ENCODE data around the gene GPR78. TPM values are rescaled to one million over a fixed set of nuclear protein-coding genes. Genes with fewer than 3 reads are reported as not detected.

GPR78 gene
- total and polyA plus RNA-seq, 2 of the 13 experiments (the other 11 are each of a cell fraction or from before 2014, with no cell fraction given): 0.01 to 0.07 TPM

DNA sequence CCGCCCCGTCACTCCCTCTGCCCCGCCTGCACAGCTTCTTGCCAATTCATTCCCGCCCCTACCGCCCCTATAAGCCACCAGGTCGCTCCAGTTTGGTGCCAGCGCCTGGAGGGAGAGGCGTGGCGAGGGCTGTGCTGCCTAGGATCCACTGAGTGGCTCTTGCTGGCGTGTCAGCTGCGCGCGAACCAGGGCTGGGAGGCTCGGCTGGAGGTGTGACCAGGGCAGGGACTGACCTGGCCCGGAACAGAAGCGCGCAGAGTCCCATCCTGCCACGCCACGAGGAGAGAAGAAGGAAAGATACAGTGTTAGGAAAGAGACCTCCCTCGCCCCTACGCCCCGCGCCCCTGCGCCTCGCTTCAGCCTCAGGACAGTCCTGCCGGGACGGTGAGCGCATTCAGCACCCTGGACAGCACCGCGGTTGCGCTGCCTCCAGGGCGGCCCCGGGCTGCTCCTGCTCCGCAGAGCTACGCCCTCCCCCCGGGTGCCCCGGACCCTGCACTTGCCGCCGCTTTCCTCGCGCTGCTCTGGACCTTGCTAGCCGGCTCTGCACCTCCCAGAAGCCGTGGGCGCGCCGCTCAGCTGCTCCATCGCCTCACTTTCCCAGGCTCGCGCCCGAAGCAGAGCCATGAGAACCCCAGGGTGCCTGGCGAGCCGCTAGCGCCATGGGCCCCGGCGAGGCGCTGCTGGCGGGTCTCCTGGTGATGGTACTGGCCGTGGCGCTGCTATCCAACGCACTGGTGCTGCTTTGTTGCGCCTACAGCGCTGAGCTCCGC lies at the start of gene GPR78 (continued):
- TF ChIP-seq FLYWCH1 (CRISPR knock-in tag; IDR thresholded peaks at IDR 0.05): no peak
- peak; percentile 60; the same call in 1 of the 2 replicates for TF ChIP-seq KDM5B (CRISPR knock-in tag; IDR thresholded peaks at IDR 0.05; ENCODE audit: borderline replicate concordance)
- no peak for TF ChIP-seq ZNF788 (CRISPR knock-in tag; IDR thresholded peaks at IDR 0.05; ENCODE audit: borderline replicate concordance)
- TF ChIP-seq RFX1 (IDR thresholded peaks at IDR 0.05): no peak
- TF ChIP-seq ZNF713 (CRISPR knock-in tag; IDR thresholded peaks at IDR 0.05): no peak
- TF ChIP-seq, protein P1, sequence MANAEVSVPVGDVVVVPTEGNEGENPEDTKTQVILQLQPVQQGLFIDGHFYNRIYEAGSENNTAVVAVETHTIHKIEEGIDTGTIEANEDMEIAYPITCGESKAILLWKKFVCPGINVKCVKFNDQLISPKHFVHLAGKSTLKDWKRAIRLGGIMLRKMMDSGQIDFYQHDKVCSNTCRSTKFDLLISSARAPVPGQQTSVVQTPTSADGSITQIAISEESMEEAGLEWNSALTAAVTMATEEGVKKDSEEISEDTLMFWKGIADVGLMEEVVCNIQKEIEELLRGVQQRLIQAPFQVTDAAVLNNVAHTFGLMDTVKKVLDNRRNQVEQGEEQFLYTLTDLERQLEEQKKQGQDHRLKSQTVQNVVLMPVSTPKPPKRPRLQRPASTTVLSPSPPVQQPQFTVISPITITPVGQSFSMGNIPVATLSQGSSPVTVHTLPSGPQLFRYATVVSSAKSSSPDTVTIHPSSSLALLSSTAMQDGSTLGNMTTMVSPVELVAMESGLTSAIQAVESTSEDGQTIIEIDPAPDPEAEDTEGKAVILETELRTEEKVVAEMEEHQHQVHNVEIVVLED (CRISPR knock-in tag; IDR thresholded peaks at IDR 0.05; ENCODE audit: borderline replicate concordance): no peak
- TF ChIP-seq, protein P2, sequence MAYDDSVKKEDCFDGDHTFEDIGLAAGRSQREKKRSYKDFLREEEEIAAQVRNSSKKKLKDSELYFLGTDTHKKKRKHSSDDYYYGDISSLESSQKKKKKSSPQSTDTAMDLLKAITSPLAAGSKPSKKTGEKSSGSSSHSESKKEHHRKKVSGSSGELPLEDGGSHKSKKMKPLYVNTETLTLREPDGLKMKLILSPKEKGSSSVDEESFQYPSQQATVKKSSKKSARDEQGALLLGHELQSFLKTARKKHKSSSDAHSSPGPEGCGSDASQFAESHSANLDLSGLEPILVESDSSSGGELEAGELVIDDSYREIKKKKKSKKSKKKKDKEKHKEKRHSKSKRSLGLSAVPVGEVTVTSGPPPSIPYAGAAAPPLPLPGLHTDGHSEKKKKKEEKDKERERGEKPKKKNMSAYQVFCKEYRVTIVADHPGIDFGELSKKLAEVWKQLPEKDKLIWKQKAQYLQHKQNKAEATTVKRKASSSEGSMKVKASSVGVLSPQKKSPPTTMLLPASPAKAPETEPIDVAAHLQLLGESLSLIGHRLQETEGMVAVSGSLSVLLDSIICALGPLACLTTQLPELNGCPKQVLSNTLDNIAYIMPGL (CRISPR knock-in tag; IDR thresholded peaks at IDR 0.05; ENCODE audit: borderline replicate concordance in 1 of 2, low read depth in 1 of 2): no peak
- TF ChIP-seq ZSCAN21 (CRISPR knock-in tag; IDR thresholded peaks at IDR 0.05; ENCODE audit: borderline replicate concordance): peak; percentile 88
- TF ChIP-seq, protein P3, sequence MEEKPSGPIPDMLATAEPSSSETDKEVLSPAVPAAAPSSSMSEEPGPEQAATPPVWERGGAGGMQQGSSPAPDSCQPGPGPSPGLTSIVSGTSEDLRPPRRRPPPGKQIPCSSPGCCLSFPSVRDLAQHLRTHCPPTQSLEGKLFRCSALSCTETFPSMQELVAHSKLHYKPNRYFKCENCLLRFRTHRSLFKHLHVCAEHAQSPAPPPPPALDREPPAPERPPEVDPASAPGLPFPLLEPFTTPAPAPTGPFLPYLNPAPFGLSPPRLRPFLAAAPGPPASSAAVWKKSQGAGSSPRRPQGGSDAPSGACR (CRISPR knock-in tag; IDR thresholded peaks at IDR 0.05): no peak
- no peak for TF ChIP-seq SNRNP70 (IDR thresholded peaks at IDR 0.05; ENCODE audit: low read depth, low read length)
- no peak for TF ChIP-seq ZNF598 (CRISPR knock-in tag; IDR thresholded peaks at IDR 0.05; ENCODE audit: borderline replicate concordance)
- peak; percentile 52; the same call in 1 of the 2 replicates for TF ChIP-seq SIX4 (CRISPR knock-in tag; IDR thresholded peaks at IDR 0.05)
- TF ChIP-seq EZH2 (conservative IDR thresholded peaks at IDR 0.05; ENCODE audit: low read depth, low read length): no peak
- no peak for TF ChIP-seq DNMT3B (CRISPR knock-in tag; conservative IDR thresholded peaks at IDR 0.05)
- TF ChIP-seq ZNF337 (CRISPR knock-in tag; IDR thresholded peaks at IDR 0.05; ENCODE audit: borderline replicate concordance, low read depth): no peak
- no peak for TF ChIP-seq CHCHD3 (CRISPR knock-in tag; IDR thresholded peaks at IDR 0.05)
- no peak for TF ChIP-seq ZNF44 (CRISPR knock-in tag; IDR thresholded peaks at IDR 0.05)
- TF ChIP-seq, protein P4, sequence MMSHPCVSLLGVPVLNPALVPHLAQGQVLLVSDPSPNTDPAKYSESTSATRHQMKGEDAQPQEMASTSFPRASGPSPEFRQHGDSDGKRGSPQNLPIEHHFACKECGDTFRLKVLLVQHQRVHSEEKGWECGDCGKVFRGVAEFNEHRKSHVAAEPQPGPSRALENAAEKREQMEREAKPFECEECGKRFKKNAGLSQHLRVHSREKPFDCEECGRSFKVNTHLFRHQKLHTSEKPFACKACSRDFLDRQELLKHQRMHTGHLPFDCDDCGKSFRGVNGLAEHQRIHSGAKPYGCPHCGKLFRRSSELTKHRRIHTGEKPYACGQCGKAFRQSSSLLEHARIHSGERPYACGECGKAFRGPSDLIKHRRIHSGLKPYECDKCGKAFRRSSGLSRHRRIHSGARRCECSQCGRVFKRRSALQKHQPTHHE (CRISPR knock-in tag; IDR thresholded peaks at IDR 0.05; ENCODE audit: borderline replicate concordance): no peak
- no peak for TF ChIP-seq ATF3 (CRISPR knock-in tag; IDR thresholded peaks at IDR 0.05)
- TF ChIP-seq MLLT10 (CRISPR knock-in tag; IDR thresholded peaks at IDR 0.05): no peak
- peak; percentile 58 for TF ChIP-seq NCOA2 (CRISPR knock-in tag; IDR thresholded peaks at IDR 0.05)
- TF ChIP-seq IKZF1 (IDR thresholded peaks at IDR 0.05): no peak
- 0 out of 2 replicates have a peak, but pooled peaks have one; percentile 27 for TF ChIP-seq CERS6 (CRISPR knock-in tag; IDR thresholded peaks at IDR 0.05)
- TF ChIP-seq RARG (CRISPR knock-in tag; IDR thresholded peaks at IDR 0.05; ENCODE audit: low read depth): no peak
